Measurements from ENCODE around the gene KDM4D. TPM values are rescaled to one million over a fixed set of nuclear protein-coding genes. Genes with fewer than 3 reads are reported as not detected.
"Not testable (repeated sequence)": the region's sequence is repeated elsewhere in the genome, so short reads cannot be mapped to it uniquely, and the experiment has no call there.

KDM4D gene
- total RNA-seq, 1 donor from 2014 or later: 1.2 TPM

GRCh38 chr11:94972700-94973098, 810 bp upstream of the KDM4D start:
- Mint-ChIP-seq H3K9me3 (peaks cover 6% of the 10 kb centered on the region), H3K36me3 (ENCODE audit: low read depth) (peaks cover 36% of the 10 kb centered on the region), H3K27ac (peak overlapping the region; percentile 93), H3K4me3 (peak overlapping the region; percentile 94), H3K4me1 (peaks cover 33% of the 10 kb centered on the region), H3K27me3 (no peaks in the 10 kb centered on the region)
- no peak for DNase-seq
- intact Hi-C loops (cut with micrococcal nuclease): loop anchor here (1.0 to 10.0 kb wide), 6 partner anchors 96 to 1188 kb away; partner anchors contain the start of genes ENDOD1, FAM76B, FUT4 and MED17

- DNase-seq: no peak
- peak overlapping the region; percentile 94 for H3K4me3 Mint-ChIP-seq
- intact Hi-C loops (cut with micrococcal nuclease): loop anchor here (10.0 kb wide), 2 partner anchors 429 to 1189 kb away; partner anchors contain the start of genes FUT4 and MED17
- H3K27ac Mint-ChIP-seq: peak overlapping the region; percentile 93
- H3K36me3 Mint-ChIP-seq (ENCODE audit: low read depth): peaks cover 23% of the 10 kb centered on the region
- H3K9me3 Mint-ChIP-seq: peaks cover 6% of the 10 kb centered on the region
- no peaks in the 10 kb centered on the region for H3K27me3 Mint-ChIP-seq
- H3K4me1 Mint-ChIP-seq: peaks cover 30% of the 10 kb centered on the region
Observed at GRCh38 chr11:94974178-94974577, 669 bp downstream of the KDM4D start.

GRCh38 chr11:94975599-94975998, 2.1 kb downstream of the KDM4D start:
- H3K9me3 Mint-ChIP-seq: peaks cover 6% of the 10 kb centered on the region
- no peak overlapping the region for H3K4me3 Mint-ChIP-seq
- H3K27ac Mint-ChIP-seq: no peak overlapping the region
- peaks cover 12% of the 10 kb centered on the region for H3K36me3 Mint-ChIP-seq (ENCODE audit: low read depth)
- no peak for DNase-seq
- H3K4me1 Mint-ChIP-seq: peaks cover 27% of the 10 kb centered on the region
- no peaks in the 10 kb centered on the region for H3K27me3 Mint-ChIP-seq
- intact Hi-C loops (cut with micrococcal nuclease): loop anchor here (10.0 kb wide), 2 partner anchors 431 to 1191 kb away; partner anchors contain the start of genes FUT4 and MED17

GRCh38 chr11:94987378-94987777, 13.9 kb downstream of the KDM4D start:
- Mint-ChIP-seq H3K27ac (no peak overlapping the region), H3K4me3 (no peak overlapping the region), H3K9me3 (no peaks in the 10 kb centered on the region), H3K27me3 (peaks cover 27% of the 10 kb centered on the region), H3K4me1 (no peaks in the 10 kb centered on the region), H3K36me3 (ENCODE audit: low read depth) (no peaks in the 10 kb centered on the region)
- no peak for DNase-seq
- intact Hi-C loops (cut with micrococcal nuclease): no loop called here

GRCh38 chr11:94988748-94989147, 15.2 kb downstream of the KDM4D start:
- H3K27ac Mint-ChIP-seq: no peak overlapping the region

DNA sequence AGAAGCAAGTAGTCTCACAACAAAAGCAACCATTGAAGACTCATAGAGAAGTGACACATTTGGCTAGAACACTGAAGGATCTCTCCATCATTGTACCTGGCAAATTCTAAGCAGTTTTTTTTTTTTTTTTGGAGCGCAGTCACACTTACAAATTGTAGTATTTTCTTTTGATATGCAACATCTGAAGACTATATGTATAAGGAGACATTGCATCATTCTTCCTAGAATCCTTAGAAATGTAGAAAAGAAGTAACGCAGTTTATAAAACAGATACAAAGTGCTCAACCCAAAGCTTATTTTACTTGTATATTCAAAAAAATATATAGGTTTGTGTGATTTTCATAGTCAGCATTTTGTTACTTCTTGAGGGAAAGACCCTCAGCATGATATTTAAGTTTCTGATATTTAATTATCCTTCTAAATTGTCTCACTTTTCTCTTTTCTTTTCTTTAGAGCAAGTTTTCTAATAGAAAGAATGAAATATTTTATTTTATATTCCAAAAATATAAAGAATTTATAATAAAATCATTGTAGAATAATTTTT, 20.0 kb downstream of the KDM4D start:
- Mint-ChIP-seq H3K4me3 (no peak overlapping the region), H3K4me1 (no peaks in the 10 kb centered on the region)
- intact Hi-C loops (cut with micrococcal nuclease): no loop called here

More at GRCh38 chr11:94988748-94989147, 15.2 kb downstream of the KDM4D start:
- intact Hi-C loops (cut with micrococcal nuclease): no loop called here
- DNase-seq: no peak
- H3K4me3 Mint-ChIP-seq: no peak overlapping the region
- H3K36me3 Mint-ChIP-seq (ENCODE audit: low read depth): no peaks in the 10 kb centered on the region
- H3K27me3 Mint-ChIP-seq: peaks cover 27% of the 10 kb centered on the region
- no peaks in the 10 kb centered on the region for H3K9me3 Mint-ChIP-seq
- H3K4me1 Mint-ChIP-seq: no peaks in the 10 kb centered on the region

GRCh38 chr11:94997437-94997836, 23.9 kb downstream of the KDM4D start:
- Mint-ChIP-seq H3K4me1 (no peaks in the 10 kb centered on the region), H3K27ac (no peak overlapping the region), H3K36me3 (ENCODE audit: low read depth) (no peaks in the 10 kb centered on the region), H3K27me3 (no peaks in the 10 kb centered on the region), H3K9me3 (no peaks in the 10 kb centered on the region), H3K4me3 (no peak overlapping the region)
- no peak for DNase-seq
- intact Hi-C loops (cut with micrococcal nuclease): no loop called here

More for the DNA sequence above, 20.0 kb downstream of the KDM4D start:
- Mint-ChIP-seq H3K27ac (no peak overlapping the region), H3K27me3 (peaks cover 21% of the 10 kb centered on the region), H3K9me3 (no peaks in the 10 kb centered on the region), H3K36me3 (ENCODE audit: low read depth) (no peaks in the 10 kb centered on the region)
- DNase-seq: no peak

DNA sequence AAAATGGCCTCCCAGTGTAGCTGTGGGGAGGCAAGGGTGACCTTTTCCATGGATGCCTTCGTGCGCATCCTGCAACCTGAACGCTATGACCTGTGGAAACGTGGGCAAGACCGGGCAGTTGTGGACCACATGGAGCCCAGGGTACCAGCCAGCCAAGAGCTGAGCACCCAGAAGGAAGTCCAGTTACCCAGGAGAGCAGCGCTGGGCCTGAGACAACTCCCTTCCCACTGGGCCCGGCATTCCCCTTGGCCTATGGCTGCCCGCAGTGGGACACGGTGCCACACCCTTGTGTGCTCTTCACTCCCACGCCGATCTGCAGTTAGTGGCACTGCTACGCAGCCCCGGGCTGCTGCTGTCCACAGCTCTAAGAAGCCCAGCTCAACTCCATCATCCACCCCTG, 24.8 kb downstream of the KDM4D start:
- Mint-ChIP-seq H3K27me3 (peaks cover 4% of the 10 kb centered on the region), H3K27ac (no peak overlapping the region), H3K9me3 (no peaks in the 10 kb centered on the region), H3K4me1 (no peaks in the 10 kb centered on the region), H3K4me3 (no peak overlapping the region), H3K36me3 (ENCODE audit: low read depth) (no peaks in the 10 kb centered on the region)
- intact Hi-C loops (cut with micrococcal nuclease): no loop called here
- DNase-seq: no peak

DNA sequence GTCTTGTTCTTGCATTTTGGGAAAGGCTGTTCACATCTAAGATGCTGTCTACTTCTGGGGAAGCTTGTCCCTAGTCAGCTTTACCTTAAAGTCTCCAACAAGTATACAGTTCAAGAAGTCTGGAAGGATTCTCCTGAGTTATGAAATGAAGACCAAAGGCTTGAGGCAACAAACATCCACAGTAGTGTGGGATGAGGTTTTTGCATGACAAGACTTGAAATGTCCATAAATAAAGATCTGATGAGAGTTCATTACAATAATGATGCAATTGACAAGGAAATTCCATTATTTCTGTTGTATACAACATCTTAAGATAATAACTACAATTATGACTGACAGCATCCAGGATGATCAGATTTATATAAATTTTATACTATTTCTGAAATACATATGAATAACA, 30.2 kb downstream of the KDM4D start:
- peaks cover 25% of the 10 kb centered on the region for H3K27me3 Mint-ChIP-seq
- no peak overlapping the region for H3K4me3 Mint-ChIP-seq
- DNase-seq: no peak
- no peak overlapping the region for H3K27ac Mint-ChIP-seq
- no peaks in the 10 kb centered on the region for H3K4me1 Mint-ChIP-seq
- no peaks in the 10 kb centered on the region for H3K9me3 Mint-ChIP-seq
- intact Hi-C loops (cut with micrococcal nuclease): no loop called here
- no peaks in the 10 kb centered on the region for H3K36me3 Mint-ChIP-seq (ENCODE audit: low read depth)

- DNase-seq: no peak
- no peak overlapping the region for H3K4me3 Mint-ChIP-seq
- peaks cover 35% of the 10 kb centered on the region for H3K27me3 Mint-ChIP-seq
- no peaks in the 10 kb centered on the region for H3K4me1 Mint-ChIP-seq
- H3K9me3 Mint-ChIP-seq: no peaks in the 10 kb centered on the region
- no peak overlapping the region for H3K27ac Mint-ChIP-seq
- intact Hi-C loops (cut with micrococcal nuclease): no loop called here
- no peaks in the 10 kb centered on the region for H3K36me3 Mint-ChIP-seq (ENCODE audit: low read depth)
Observed at GRCh38 chr11:95005642-95006041, 32.1 kb downstream of the KDM4D start.

GRCh38 chr11:95011376-95011775, 37.9 kb downstream of the KDM4D start:
- Mint-ChIP-seq H3K9me3 (no peaks in the 10 kb centered on the region), H3K36me3 (ENCODE audit: low read depth) (no peaks in the 10 kb centered on the region)
- no peak for DNase-seq

DNA sequence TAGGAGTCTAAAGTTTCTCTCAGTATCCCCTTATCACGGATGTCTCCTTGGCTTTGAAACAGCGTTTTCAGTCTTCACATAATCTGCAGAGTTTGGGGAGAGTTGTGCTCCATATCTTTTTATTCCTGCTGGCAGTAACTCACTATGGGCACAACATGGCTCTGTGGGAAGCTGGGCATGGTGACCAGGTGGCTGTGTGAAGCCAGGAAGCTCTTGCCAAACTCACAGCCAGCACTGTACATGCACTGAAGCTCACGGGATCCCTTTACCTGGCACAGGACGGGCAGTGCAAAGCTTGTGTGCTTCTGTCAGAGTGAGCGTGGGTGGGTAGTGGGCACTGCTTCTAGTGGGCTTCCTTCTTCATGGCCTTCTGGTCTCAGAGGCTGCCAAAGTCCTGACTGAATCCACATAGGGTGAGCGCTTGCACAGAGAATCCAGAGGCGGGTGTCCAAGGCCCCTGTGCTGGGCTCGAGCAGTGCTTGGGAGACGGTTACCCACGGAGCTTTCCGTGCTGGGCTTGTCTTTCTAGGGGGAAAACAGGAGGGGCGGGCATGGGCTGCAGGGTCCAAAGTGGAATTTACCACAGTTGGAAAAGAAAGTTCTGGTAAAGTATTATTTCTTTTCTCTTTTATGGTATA, 40.8 kb downstream of the KDM4D start:
- no peaks in the 10 kb centered on the region for H3K4me1 Mint-ChIP-seq
- H3K27me3 Mint-ChIP-seq: peaks cover 15% of the 10 kb centered on the region
- no peak for DNase-seq
- H3K36me3 Mint-ChIP-seq (ENCODE audit: low read depth): no peaks in the 10 kb centered on the region
- no peak overlapping the region for H3K27ac Mint-ChIP-seq
- H3K9me3 Mint-ChIP-seq: no peaks in the 10 kb centered on the region
- no peak overlapping the region for H3K4me3 Mint-ChIP-seq
- intact Hi-C loops (cut with micrococcal nuclease): no loop called here

More at GRCh38 chr11:95011376-95011775, 37.9 kb downstream of the KDM4D start:
- H3K27me3 Mint-ChIP-seq: peaks cover 30% of the 10 kb centered on the region
- no peaks in the 10 kb centered on the region for H3K4me1 Mint-ChIP-seq
- no peak overlapping the region for H3K27ac Mint-ChIP-seq
- intact Hi-C loops (cut with micrococcal nuclease): no loop called here
- H3K4me3 Mint-ChIP-seq: no peak overlapping the region

DNA sequence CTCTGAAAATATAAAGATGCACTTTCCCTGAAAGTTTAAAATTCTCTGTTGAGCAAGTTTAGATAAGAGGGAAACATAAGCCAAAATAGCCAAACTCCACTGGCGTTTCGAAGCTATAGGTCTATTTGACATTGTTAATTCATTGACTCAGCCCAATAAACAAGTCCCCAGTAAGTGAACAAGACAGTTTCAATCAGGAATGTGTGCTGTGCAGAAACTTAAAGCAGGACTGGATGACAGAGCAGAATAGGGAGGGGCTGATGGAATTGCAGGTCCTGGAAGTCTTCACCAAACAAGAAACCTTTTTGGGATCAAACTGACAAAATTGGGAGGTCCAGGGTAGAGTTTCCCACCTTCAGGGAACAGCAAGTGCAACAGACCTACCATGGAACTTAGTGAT, 42.6 kb downstream of the KDM4D start:
- no peak overlapping the region for H3K27ac Mint-ChIP-seq
- H3K27me3 Mint-ChIP-seq: peaks cover 6% of the 10 kb centered on the region
- DNase-seq: no peak
- H3K4me3 Mint-ChIP-seq: no peak overlapping the region
- no peaks in the 10 kb centered on the region for H3K9me3 Mint-ChIP-seq
- intact Hi-C loops (cut with micrococcal nuclease): no loop called here
- H3K4me1 Mint-ChIP-seq: no peaks in the 10 kb centered on the region
- no peaks in the 10 kb centered on the region for H3K36me3 Mint-ChIP-seq (ENCODE audit: low read depth)

- H3K36me3 Mint-ChIP-seq (ENCODE audit: low read depth); H3K4me3 Mint-ChIP-seq; H3K9me3 Mint-ChIP-seq; DNase-seq; H3K4me1 Mint-ChIP-seq; H3K27ac Mint-ChIP-seq; intact Hi-C loops (cut with micrococcal nuclease); H3K27me3 Mint-ChIP-seq: not testable (repeated sequence)
Observed at GRCh38 chr11:95021468-95021867, 48.0 kb downstream of the KDM4D start.
